Islet of Langerhans (tissue), 1 donor: ENCODE results near the gene DOCK10.
"Not testable (repeated sequence)": the region's sequence is repeated elsewhere in the genome, so short reads cannot be mapped to it uniquely, and the experiment has no call there.

Experiments used
- FAIRE-seq: peaks from one replicate; lab custom pipeline; 2011; peaks lifted over from hg19 to GRCh38; lab: Jason Lieb, UNC

Gene DOCK10

DNA sequence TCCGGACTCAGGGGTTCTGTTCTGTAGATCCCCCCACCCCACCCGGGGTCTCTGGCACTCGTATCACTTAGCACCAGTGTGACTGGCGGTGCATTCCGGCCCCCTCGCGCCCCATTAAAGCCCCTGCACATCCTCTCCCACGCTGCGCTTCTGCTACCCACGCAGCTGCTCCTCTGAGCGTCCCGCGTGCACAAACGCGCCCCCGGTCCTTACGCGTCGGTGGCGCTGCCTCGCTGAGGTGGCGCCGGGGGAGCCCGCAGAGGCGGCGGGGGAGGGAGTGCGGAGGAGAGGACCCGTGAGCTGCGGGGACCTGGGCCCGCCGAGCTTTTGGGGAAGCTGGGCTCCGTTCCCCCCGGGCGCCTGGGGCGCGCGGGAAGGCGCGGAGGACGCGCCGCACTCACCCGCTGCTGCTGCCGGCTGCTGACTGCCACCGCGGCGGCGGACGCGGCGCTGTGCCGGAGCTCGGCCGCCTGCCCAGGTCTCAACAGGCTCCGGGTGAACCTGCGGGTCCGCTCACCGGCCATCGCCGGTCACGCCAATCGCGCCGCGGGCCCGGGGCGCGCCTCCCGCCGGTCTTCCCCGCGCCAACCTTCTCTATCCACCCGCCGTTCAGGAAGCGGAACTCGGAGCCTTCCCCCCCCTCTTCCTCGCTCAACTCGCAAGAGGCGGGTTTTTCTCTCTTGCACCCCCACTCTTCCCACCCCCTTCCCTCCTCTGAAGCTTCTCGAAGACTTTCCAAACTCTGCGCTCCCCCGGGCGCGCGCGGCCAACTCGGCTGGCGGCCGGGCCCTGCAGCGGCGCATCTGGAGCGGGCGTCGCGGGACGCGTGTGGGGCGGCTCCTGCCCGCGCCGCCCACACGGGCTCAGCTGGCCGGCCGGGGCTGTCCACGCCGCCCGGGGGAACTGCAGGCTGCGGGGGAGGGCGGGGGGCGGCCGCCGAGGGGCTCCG lies at the start of gene DOCK10:
DOCK10 (minus strand) TSS at position 618 of the 949 bp plus-strand sequence; CDS start at position 524, 94 bp downstream.
- no peak for FAIRE-seq

DNA sequence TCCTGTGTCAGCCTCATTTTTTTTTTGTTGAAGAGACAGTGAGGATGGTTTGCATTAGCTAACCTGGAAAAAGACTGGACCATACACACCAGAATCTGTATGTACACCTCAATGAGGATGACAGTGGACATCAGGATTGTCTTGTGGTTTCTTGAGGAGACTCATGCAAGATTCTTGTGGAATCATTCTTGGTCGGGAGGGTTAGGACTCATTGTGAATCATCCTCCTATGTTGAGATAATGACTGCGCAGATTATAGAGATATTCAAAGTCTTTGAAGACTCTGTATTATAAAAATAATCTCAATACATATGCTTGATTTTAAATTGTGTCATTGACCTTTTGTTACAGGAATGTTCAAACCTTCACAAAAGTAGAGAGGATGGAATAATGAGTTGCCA lies 49.1 kb upstream of the DOCK10 start:
- FAIRE-seq: no peak

DNA sequence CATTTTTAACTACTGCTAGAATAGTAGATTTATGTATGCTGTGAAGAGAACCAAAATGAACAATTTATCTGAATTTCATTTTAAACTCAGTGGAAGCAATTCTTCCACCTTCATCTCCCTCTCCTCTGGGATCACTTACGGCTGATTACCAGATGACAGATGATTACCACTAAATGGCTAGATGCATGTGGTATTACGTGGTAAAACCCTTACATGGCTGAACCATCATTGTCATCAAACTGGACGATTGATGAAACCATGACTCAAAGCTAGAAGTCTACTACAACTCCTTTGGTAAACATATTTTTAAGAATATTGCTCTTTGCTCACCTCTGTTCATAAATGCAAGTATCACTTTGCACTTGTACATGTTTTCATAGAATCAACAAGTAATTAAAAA lies 48.5 kb upstream of the DOCK10 start:
- FAIRE-seq: no peak

DNA sequence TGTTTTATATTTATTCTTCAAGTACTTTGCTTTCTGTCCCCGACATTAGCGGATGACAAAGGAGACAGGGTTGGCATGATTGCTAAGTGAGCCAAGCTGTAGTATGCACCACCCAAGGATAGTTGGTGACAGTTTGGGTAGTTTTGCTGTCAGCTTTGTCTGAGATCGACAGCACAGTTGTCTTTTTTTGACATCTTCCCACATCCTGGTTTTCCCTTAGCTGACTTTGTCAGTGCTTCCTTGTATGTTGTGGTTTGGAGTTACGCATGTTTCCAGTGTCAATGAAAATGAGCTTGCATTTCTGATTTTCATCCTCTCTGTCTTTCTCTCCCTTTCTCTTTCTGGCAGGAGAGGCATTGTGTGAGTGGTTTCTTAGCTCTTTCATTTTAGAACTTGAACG lies 44.6 kb upstream of the DOCK10 start:
- no peak for FAIRE-seq

DNA sequence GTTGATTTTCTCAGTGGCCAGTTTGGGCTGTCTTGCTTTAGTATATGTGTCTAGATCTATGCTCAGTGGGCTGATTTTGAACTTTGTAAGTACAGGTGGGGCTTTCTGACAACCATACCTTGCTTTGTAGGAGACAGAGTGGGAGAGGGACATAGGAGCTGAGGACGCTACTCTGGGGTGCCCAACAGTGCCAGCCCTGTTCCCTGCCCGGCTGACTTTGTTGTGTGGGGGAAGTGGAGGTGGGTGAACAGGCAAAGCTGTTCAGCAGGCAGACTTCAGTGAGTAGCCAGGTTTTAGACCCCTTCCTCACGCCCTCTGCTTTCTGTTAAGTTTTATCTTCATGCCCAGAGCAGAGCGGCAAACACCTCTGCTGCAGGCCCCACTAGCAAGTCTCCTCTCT lies 44.2 kb upstream of the DOCK10 start:
- no peak for FAIRE-seq

- no peak for FAIRE-seq
Observed at GRCh38 chr2:225083276-225083675, 41.0 kb upstream of the DOCK10 start.

GRCh38 chr2:225076125-225076524 lies 33.9 kb upstream of the DOCK10 start:
- FAIRE-seq: no peak

GRCh38 chr2:225074919-225075681 lies 32.8 kb upstream of the DOCK10 start:
- FAIRE-seq: no peak

DNA sequence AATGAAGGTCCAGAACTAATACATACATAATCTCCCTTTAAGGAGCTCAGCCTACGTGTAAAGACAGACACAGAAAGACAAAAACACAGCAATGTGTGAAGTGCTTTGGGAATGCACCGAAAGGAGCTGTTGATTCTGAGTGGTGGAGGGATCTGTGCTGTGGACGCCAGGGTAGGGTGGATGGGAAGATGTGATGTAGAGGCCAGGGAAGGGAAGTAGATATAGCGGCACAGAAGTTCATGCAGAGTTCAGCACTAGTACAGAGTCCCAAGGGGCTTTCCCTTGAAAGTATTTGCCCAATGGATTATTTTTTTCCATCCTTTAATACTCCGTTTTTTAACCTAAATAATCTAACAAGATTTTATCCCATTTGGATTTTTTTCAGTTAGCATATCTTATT lies 32.1 kb upstream of the DOCK10 start:
- peak; percentile 13 for FAIRE-seq

GRCh38 chr2:225073198-225073597 lies 30.9 kb upstream of the DOCK10 start:
- FAIRE-seq: no peak

DNA sequence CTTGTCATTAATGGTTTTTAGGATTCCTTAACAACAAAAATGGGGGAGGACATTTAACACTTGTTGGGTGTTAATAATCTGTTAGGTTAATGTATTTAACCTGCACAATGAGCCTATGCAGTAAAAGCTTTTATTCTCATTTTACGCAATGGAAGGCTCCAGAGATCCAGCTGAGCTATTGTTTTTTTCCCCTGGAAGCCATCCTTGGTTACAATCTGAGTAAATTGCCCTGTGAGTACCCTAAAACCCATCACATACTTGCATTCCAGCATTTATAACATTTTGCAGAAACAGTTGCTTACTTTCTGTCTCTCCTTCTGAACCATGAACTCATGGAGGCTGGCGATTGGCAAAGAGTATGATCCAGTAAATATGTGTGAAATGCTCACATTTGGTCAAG lies 30.2 kb upstream of the DOCK10 start:
- no peak for FAIRE-seq

- FAIRE-seq: no peak
Observed at GRCh38 chr2:225070811-225071210, 28.5 kb upstream of the DOCK10 start.

DNA sequence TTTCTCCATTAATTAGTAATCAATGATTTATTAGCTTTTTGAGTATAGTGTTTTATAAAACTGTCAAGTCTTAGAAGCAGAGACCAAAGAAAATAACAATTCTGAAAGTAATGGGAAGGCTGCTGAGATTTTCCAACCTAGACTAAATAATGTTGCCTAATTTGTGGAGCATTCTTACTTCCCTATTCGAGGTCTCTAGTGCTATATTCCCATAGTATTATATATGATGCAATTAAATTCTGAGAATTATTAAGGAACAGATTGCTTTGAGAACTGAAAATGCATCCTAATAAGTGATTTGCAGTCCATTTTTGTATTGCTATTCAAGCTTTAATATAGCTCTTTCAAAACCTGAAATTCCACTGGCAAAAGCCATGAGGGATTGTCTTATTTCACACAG lies 27.7 kb upstream of the DOCK10 start:
- no peak for FAIRE-seq

DNA sequence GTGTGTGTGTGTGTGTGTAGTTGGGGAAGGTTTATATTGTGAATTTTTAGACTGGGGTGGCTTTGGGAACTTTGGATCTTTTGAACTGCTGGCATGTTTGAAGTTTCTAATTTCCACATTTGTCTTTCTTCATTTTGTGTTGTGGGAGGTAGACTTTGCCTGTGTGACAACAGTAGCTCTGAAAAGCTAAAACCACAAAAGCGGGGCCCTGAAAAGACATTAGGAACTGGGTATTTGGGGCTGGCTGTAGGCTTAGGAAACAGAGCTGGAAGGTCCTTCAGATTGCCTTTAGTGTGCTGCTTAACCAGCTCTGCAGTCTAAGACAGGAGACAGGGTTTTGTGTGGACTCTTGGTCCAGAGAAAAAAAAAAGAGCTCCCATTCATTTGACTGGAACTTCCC lies 27.2 kb upstream of the DOCK10 start:
- FAIRE-seq: no peak

DNA sequence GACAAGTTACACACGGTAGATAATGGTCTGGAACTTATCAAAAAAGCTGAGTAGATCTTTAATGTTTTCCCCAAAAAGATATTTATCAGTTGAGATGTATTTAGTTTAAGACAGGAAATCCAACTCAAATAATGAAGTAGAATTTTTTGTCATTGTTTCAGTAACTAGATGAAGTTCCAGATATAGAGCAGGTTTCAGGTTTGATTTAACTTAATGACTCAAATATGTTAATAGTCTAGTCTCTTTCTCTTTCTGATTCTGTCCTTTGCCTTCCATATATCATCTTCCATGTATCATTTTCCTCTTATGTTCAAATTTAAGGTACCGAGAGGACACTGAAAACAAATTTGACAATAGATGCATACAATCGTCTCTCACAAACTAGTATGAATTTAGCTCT lies 23.6 kb upstream of the DOCK10 start:
- FAIRE-seq: no peak

- FAIRE-seq: no peak
Observed at GRCh38 chr2:225064928-225065327, 22.7 kb upstream of the DOCK10 start.

GRCh38 chr2:225064362-225064761 lies 22.1 kb upstream of the DOCK10 start:
- FAIRE-seq: no peak

DNA sequence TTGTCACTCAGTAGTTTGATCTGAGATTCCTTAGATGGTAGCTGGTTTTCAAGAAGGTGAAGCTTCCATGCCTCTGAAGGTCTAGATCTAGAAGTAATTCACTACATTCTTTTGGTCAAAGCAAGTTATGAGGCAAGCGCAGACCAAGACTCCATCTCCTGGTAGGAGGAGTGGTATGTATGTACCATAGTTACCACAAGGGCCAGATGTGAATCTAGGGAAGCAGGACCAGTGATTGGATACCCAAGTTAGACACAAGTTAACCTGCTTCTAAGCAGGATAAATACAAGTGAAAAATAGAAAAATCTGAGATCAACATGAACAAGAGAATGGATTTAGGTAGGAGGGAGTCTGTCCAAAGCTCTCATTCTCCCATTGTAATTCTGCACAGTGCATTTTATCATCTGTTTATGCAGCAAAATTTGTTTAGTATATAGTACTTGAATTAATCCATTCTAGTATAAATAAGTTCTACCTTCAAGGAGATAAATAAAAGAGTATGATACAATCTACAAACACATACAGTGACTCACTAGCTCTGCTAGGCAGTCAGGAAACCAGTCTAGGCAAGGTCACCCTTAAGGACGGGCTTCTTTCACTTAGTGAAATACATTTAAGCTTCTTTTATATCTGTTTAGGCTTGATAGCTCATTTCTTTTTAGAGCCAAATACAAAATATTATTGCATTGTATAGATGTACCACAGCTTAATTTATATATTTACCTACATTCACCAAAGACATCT lies 14.2 kb upstream of the DOCK10 start:
- no peak for FAIRE-seq

DNA sequence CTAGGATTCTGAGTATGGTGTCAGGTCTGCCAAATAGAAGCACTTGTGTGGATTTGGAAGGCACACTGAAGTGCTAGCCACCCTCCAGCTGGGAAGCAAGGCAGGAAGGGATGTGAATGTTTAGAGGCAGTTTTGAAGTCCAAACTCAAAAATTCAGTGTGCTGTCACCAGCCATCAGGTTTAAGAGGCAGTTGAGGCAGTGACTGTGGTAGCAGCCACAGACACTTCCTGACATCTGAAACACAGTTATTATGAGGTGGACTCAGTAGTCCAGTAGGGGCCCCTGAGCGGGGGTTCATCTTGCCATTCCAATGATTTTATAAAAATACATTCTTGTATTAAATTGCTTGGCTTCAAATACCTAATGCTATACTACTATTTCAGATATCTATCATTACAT lies 13.4 kb upstream of the DOCK10 start:
- no peak for FAIRE-seq

DNA sequence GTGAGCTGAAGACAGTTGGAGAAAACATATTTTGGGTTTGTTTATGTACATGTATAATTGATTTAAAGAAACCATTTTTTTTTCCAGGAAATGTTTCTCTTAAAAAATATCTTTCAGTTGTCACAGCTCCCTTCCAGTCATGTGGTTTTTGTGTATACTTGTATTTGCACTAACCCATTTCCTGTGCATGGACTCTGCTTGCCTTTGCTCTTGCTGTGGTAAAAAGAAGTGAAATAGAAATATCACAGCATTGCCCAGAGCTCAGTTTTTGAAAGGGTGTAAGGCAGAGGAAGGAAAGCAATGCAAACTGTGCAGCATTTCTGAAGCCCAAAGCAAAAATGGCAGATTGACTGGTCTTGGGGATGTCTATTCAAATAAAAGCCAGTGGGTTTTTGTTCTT lies 10.4 kb upstream of the DOCK10 start:
- no peak for FAIRE-seq

- not testable (repeated sequence) for FAIRE-seq
Observed at GRCh38 chr2:225047502-225047901, 5.2 kb upstream of the DOCK10 start.

DNA sequence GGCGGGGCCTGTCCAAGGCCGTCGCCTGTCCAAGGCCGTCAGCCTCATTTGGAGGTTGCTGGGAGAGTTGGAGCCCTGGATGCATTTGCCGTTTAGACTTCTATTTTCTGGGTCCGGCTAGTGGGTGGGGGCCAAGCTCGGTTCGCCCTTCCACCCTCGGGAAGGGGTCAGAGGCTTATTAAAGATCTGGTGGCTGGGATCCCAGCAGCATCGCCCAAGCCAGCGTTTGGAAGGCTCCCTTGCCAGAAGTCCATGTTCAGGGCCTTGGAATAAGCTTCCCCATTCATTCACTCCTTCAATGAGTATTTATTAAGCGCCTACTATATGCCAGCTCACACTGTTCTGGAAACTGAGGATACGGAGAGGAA lies 516 bp upstream of the DOCK10 start:
- FAIRE-seq: no peak
